Tibial nerve (tissue), 4 donors: ENCODE results near the gene DOCK1. TPM values are rescaled to one million over a fixed set of nuclear protein-coding genes. Genes with fewer than 3 reads are reported as not detected.

ENCODE experiments used
- DNase-seq, 2 donors: peaks; one replicate each; pipeline ENCODE4 v3.0.0-alpha.2; 2019; ENCODE audit warnings: low spot score in 2 of 2
- H3K27ac ChIP-seq, 4 donors: fragments of 200-600 bp; sonication (generic) in 3 of 4; one replicate each; pipeline ENCODE4 v1.5.1; 2017 to 2019; ENCODE audit warnings: mild to moderate bottlenecking in 1 of 4
- H3K27me3 ChIP-seq, 2 donors: fragments of 200-600 bp; sonication (generic) in 1 of 2; one replicate each; pipeline versions ENCODE4 v1.5.1 to v1.6.0; 2017 to 2019
- H3K36me3 ChIP-seq, 3 donors: fragments of 200-600 bp; sonication (generic); one replicate each; pipeline ENCODE4 v1.5.1; 2018 to 2019
- H3K4me1 ChIP-seq, 4 donors: fragments of 200-600 bp; sonication (generic) in 3 of 4; one replicate each; pipeline ENCODE4 v1.5.1; 2017 to 2019
- H3K4me3 ChIP-seq, 4 donors: fragments of 200-600 bp; sonication (generic) in 3 of 4; one replicate each; pipeline ENCODE4 v1.5.1; 2017 to 2019; ENCODE audit warnings: mild to moderate bottlenecking in 1 of 4, moderate library complexity in 1 of 4
- H3K9me3 ChIP-seq, 4 donors: fragments of 200-600 bp; sonication (generic) in 3 of 4; one replicate each; pipeline ENCODE4 v1.5.1; 2017 to 2019
- EP300 ChIP-seq, 2 donors: sonication (generic); formaldehyde crosslinking; IDR thresholded peaks; one replicate each; pipeline ENCODE4 v1.6.1; 2017; ENCODE audit warnings: antibody characterized with exemption in 2 of 2, mild to moderate bottlenecking in 1 of 2
- POLR2A ChIP-seq, 2 donors: fragments of 450-650 bp; IDR thresholded peaks; one replicate each; pipeline ENCODE4 v1.6.1; 2017; ENCODE audit warnings: antibody characterized with exemption in 2 of 2, mild to moderate bottlenecking in 2 of 2, moderate library complexity in 2 of 2
- WGBS, 2 donors: methylation state at CpG; one replicate each; pipeline ENCODE4 v1.1.5; 2018; 5-methylcytosine and 5-hydroxymethylcytosine counted together
- total RNA-seq, 4 donors: library from RNA; depleted of rRNA; stranded (reverse); fragments of >200 nt; gene quantifications; one replicate each; pipeline ENCODE4 v1.1.0, GENCODE V29; 2016
- TF ChIP-seq, protein P1 (sequence below), 5 experiments: fragments of 200-600 bp in 3 of 5; fragments of 450-650 bp in 2 of 5; sonication (generic) in 3 of 5; IDR thresholded peaks; one replicate each; pipeline ENCODE4 v1.5.1; 2016 to 2019; ENCODE audit warnings: antibody characterized with exemption in 5 of 5, mild to moderate bottlenecking in 3 of 5, moderate library complexity in 2 of 5

The DOCK1 gene
- total RNA-seq, 4 donors from 2014 or later, result 57.3 to 76.7 (median 63.7) TPM

DNA sequence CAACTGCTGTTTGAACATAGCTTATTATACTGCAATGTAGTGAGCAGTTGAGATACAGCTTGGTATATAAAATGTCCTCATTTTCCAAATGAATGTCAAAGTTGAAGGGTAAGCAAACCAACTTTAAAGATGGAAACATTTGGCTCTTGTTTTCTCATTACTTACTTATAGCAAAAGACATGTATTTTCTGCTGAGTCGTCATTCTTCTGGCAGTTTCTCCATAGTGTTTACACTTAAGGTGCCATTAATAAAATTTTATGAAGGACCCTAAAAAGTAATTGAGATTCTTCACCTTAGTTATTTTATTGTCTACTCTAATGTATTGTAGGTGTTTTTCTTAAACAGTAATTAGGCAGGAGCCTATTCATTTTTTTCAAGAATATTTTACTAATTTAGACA lies 222.6 kb downstream of the DOCK1 start:
- H3K9me3 ChIP-seq, result no peaks in the 10 kb centered on the region
- WGBS, 2 donors, result 96 to 97% methylated on average over 1 of the region's 1 CpG
- H3K36me3 ChIP-seq, result peaks cover 0 to 55% (median 0%) of the 10 kb centered on the region in 3 donors
- H3K27ac ChIP-seq, result no peak overlapping the region
- peaks cover 0 to 8% (median 0%) of the 10 kb centered on the region in 4 donors for H3K4me1 ChIP-seq
- TF ChIP-seq EP300 (IDR thresholded peaks at IDR 0.05) (no peak), POLR2A (IDR thresholded peaks at IDR 0.05) (no peak)
- TF ChIP-seq, protein P1, sequence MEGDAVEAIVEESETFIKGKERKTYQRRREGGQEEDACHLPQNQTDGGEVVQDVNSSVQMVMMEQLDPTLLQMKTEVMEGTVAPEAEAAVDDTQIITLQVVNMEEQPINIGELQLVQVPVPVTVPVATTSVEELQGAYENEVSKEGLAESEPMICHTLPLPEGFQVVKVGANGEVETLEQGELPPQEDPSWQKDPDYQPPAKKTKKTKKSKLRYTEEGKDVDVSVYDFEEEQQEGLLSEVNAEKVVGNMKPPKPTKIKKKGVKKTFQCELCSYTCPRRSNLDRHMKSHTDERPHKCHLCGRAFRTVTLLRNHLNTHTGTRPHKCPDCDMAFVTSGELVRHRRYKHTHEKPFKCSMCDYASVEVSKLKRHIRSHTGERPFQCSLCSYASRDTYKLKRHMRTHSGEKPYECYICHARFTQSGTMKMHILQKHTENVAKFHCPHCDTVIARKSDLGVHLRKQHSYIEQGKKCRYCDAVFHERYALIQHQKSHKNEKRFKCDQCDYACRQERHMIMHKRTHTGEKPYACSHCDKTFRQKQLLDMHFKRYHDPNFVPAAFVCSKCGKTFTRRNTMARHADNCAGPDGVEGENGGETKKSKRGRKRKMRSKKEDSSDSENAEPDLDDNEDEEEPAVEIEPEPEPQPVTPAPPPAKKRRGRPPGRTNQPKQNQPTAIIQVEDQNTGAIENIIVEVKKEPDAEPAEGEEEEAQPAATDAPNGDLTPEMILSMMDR (IDR thresholded peaks at IDR 0.05), result no peak
- no peak overlapping the region for H3K4me3 ChIP-seq
- no peaks in the 10 kb centered on the region for H3K27me3 ChIP-seq
- DNase-seq, result no peak

DNA sequence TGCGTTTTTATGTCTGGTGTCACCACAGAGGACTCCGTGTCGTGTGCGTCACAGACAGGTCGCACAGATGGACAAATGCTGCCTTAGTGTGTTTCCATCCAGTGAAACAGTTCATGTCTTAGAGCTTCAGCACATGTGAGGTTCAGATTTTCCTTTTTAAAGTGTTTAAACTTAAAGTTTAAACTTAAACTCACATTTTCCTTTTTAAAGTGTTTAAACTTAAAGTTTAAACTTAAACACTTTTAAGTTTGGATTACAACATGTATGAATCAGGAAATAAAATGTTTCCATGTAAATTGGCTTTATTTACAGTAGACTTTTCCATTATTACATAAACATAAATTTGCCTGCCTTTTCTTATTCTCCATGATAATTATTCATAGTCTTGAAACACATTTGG lies 223.9 kb downstream of the DOCK1 start:
- TF ChIP-seq, protein P1 (IDR thresholded peaks at IDR 0.05), result no peak
- TF ChIP-seq POLR2A (IDR thresholded peaks at IDR 0.05) (no peak), EP300 (IDR thresholded peaks at IDR 0.05) (no peak)
- no peaks in the 10 kb centered on the region for H3K27me3 ChIP-seq
- H3K9me3 ChIP-seq, result no peaks in the 10 kb centered on the region
- no peaks in the 10 kb centered on the region for H3K4me1 ChIP-seq
- WGBS, 2 donors, result 94 to 98% methylated on average over 5 of the region's 5 CpGs
- DNase-seq, result no peak
- no peak overlapping the region for H3K27ac ChIP-seq
- peaks cover 0 to 55% (median 1%) of the 10 kb centered on the region in 3 donors for H3K36me3 ChIP-seq
- no peak overlapping the region for H3K4me3 ChIP-seq

DNA sequence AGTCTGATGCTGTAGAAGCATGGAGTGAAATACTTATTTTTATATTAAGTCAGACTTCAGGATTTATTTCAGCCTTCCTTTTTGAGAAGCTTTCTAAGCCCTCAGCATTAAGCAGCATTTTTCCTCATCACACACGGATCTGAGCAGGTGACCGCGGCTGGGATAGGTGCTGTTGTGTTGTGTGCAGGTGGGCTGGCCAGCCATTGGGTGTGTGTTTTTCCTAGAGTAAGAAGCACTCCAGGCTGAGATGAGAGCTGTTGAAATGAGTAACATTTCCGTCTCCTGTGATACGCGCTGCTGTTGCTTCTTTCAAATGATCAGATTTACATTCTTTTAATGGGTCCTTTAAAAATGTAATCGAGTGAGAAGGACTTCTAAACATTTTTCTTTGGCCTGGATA lies 227.2 kb downstream of the DOCK1 start:
- Histone ChIP-seq H3K9me3 (no peaks in the 10 kb centered on the region), H3K4me1 (no peaks in the 10 kb centered on the region), H3K36me3 (peaks cover 0 to 44% (median 2%) of the 10 kb centered on the region in 3 donors), H3K4me3 (no peak overlapping the region), H3K27me3 (no peaks in the 10 kb centered on the region), H3K27ac (no peak overlapping the region)
- 94% methylated on average over 7 of the region's 7 CpGs for whole genome bisulfite sequencing, 2 donors
- TF ChIP-seq, protein P1 (IDR thresholded peaks at IDR 0.05), result no peak
- TF ChIP-seq EP300 (IDR thresholded peaks at IDR 0.05) (no peak), POLR2A (IDR thresholded peaks at IDR 0.05) (no peak)
- no peak for DNase-seq

DNA sequence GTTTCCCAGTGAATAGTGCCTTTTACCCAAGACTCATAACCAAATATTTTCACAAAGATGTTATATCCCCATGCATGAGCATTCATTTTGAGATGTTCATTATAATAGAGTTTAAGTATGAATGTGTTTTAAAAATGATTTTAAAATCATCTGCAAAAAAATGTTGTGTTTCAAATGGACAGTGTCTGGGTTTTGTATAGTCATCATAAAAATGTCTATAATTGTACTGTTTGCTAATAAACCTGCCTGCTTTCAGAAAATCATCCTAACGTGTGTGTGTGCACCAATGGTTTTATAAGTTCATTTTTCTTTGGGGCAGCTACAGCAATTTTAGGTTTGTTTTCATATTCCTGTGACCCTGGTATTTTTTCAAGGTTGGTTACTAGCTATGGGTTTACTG lies 228.0 kb downstream of the DOCK1 start:
- Histone ChIP-seq H3K9me3 (no peaks in the 10 kb centered on the region), H3K4me3 (no peak overlapping the region), H3K27ac (no peak overlapping the region), H3K36me3 (peaks cover 0 to 43% (median 2%) of the 10 kb centered on the region in 3 donors), H3K27me3 (no peaks in the 10 kb centered on the region), H3K4me1 (no peaks in the 10 kb centered on the region)
- 92 to 97% methylated on average over 1 of the region's 1 CpG for WGBS, 2 donors
- TF ChIP-seq POLR2A (IDR thresholded peaks at IDR 0.05) (no peak), EP300 (IDR thresholded peaks at IDR 0.05) (no peak)
- TF ChIP-seq, protein P1 (IDR thresholded peaks at IDR 0.05), result no peak
- DNase-seq, result no peak

DNA sequence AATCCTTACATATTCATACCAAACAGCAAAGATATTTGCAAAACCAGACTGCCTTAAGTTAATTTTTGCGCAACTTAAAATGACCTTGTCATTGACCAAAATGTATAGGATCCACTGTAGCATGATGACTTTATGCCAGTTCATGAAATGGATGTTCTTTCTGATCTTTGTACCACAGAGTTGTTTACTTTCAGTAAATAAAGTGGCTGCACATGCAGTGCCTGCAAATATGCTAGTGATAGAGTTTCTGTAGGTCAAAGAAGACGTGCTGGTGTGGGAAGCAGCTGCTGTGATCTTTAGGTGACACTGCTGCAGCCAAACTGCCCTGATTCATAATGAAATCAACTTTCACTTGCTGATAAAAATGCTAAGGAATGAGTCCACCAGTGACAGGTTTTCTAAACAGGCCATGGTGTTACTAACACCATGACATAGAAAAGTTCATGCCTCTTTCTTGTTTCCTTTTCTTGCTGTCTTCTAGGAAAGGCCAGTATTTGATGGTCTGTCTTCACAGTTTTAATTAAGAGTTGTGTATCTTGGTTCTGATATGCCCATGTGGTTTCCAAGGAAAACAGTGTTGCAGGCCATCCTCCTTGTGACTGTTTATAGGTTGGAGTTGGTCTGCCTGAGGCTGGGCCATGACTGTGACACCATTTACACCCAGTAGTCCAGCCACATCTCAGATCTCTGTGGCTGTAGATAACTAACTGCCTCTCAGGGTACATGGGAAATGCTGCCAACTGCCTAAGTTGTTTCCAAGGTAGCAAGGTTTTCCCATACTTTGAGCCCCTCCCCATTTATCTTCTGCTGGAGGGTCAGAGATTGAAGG lies 228.7 kb downstream of the DOCK1 start:
- WGBS, 2 donors, result 86 to 90% methylated on average over 2 of the region's 2 CpGs
- no peaks in the 10 kb centered on the region for H3K9me3 ChIP-seq
- peaks cover 0 to 43% (median 2%) of the 10 kb centered on the region in 3 donors for H3K36me3 ChIP-seq

More for the DNA sequence above, 228.7 kb downstream of the DOCK1 start:
- no peak for DNase-seq
- H3K27me3 ChIP-seq, result no peaks in the 10 kb centered on the region
- H3K4me3 ChIP-seq, result no peak overlapping the region
- no peak overlapping the region for H3K27ac ChIP-seq
- TF ChIP-seq POLR2A (IDR thresholded peaks at IDR 0.05), result no peak
- TF ChIP-seq, protein P1 (IDR thresholded peaks at IDR 0.05), result no peak
- TF ChIP-seq EP300 (IDR thresholded peaks at IDR 0.05), result no peak
- H3K4me1 ChIP-seq, result no peaks in the 10 kb centered on the region
